GM12878 (cell line): Measurements from ENCODE around the gene F2RL3.

Experiments
- BRCA1 ChIP-seq: IDR thresholded peaks from 2 replicates; pipeline ENCODE4 v1.6.1; 2011; ENCODE audit warnings: low read depth, low read length, improper control_type of control experiment
- CEBPB ChIP-seq, 2 experiments: fragments of 150-350 bp in 1 of 2; IDR thresholded peaks; 2 replicates each; pipeline ENCODE4 v1.6.1; 2012 to 2014; ENCODE audit warnings: low read depth in 2 of 2, low read length in 2 of 2, borderline replicate concordance in 1 of 2, inconsistent platforms in 1 of 2
- CHD2 ChIP-seq: IDR thresholded peaks from 2 replicates; pipeline ENCODE4 v1.6.1; 2011; ENCODE audit warnings: low read depth, low read length, improper control_type of control experiment, borderline replicate concordance
- EGR1 ChIP-seq, 2 experiments: IDR thresholded peaks; 1 replicate in 1 of 2; 2 replicates in 1 of 2; pipeline ENCODE4 v1.6.1; 2011 to 2012; ENCODE audit warnings: low read depth in 2 of 2, low read length in 2 of 2, borderline replicate concordance in 1 of 2, mild to moderate bottlenecking in 1 of 2, moderate library complexity in 1 of 2
- HDAC6 ChIP-seq: fragments of 200-600 bp; sonication (generic); IDR thresholded peaks from one replicate; pipeline ENCODE4 v1.8.0; 2017; ENCODE audit warnings: antibody characterized with exemption; ENCODE audit not compliant: unreplicated experiment
- MXI1 ChIP-seq: fragments of 150-350 bp; IDR thresholded peaks from 2 replicates; pipeline ENCODE4 v1.6.1; 2011; ENCODE audit warnings: low read depth, mild to moderate bottlenecking, inconsistent platforms, low read length, improper control_type of control experiment
- RFX5 ChIP-seq: IDR thresholded peaks from 2 replicates; pipeline ENCODE4 v1.6.1; 2011; ENCODE audit warnings: low read depth, low read length, improper control_type of control experiment
- TCF12 ChIP-seq: IDR thresholded peaks from 2 replicates; pipeline ENCODE4 v1.6.1; 2011; ENCODE audit warnings: low read depth, mild to moderate bottlenecking, low read length
- ZNF24 ChIP-seq: fragments of 450-650 bp; IDR thresholded peaks from 2 replicates; pipeline ENCODE4 v1.6.1; 2017; ENCODE audit warnings: antibody characterized with exemption, mild to moderate bottlenecking
- TF ChIP-seq, protein P1 (sequence below), 3 experiments: IDR thresholded peaks in 2 of 3; conservative IDR thresholded peaks in 1 of 3; 2 replicates each; pipeline ENCODE4 v1.5.1; 2011; ENCODE audit warnings: low read depth in 3 of 3, low read length in 3 of 3, mild to moderate bottlenecking in 3 of 3, control low read depth in 2 of 3, moderate library complexity in 2 of 3, inconsistent platforms in 1 of 3, mixed read lengths in 1 of 3; ENCODE audit not compliant: control insufficient read depth in 2 of 3, insufficient read depth in 1 of 3; ENCODE audit errors: extremely low read depth in 1 of 3

DNA sequence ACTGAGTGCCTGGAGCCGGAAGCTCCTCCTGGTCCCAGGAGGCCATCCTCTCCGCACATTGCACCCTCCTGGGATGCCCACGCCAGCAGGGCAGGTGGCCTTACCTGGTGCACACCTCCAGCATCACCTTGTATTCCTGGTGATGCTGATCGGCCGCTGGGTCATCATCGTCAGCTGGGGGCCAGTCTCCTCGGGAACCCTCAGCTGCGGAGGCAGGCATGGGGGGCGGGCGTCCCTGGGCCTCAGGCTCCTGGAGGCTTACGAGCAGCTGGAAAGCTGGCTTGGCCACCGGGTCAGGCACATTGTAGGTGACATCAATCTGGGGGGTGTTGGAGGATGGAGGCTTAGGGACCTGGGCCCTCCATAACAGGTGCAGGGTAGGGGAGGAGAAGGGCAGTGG, 13.7 kb downstream of the F2RL3 start:
- TF ChIP-seq, protein P1, sequence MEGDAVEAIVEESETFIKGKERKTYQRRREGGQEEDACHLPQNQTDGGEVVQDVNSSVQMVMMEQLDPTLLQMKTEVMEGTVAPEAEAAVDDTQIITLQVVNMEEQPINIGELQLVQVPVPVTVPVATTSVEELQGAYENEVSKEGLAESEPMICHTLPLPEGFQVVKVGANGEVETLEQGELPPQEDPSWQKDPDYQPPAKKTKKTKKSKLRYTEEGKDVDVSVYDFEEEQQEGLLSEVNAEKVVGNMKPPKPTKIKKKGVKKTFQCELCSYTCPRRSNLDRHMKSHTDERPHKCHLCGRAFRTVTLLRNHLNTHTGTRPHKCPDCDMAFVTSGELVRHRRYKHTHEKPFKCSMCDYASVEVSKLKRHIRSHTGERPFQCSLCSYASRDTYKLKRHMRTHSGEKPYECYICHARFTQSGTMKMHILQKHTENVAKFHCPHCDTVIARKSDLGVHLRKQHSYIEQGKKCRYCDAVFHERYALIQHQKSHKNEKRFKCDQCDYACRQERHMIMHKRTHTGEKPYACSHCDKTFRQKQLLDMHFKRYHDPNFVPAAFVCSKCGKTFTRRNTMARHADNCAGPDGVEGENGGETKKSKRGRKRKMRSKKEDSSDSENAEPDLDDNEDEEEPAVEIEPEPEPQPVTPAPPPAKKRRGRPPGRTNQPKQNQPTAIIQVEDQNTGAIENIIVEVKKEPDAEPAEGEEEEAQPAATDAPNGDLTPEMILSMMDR (IDR thresholded peaks at IDR 0.05 in 2 of 3, conservative IDR thresholded peaks at IDR 0.05 in 1 of 3; ENCODE audit: control insufficient read depth in 2 of 3, extremely low read depth in 1 of 3, insufficient read depth in 1 of 3, low read depth in 3 of 3, low read length in 3 of 3), result no peak
- TF ChIP-seq RFX5, result no peak
- TF ChIP-seq TCF12, result no peak
- TF ChIP-seq ZNF24, result no peak
- TF ChIP-seq HDAC6, result no peak
- no peak for TF ChIP-seq MXI1
- TF ChIP-seq BRCA1, result no peak
- no peak for TF ChIP-seq CEBPB (IDR thresholded peaks at IDR 0.05; ENCODE audit: borderline replicate concordance in 1 of 2, low read depth in 2 of 2, low read length in 2 of 2)
- TF ChIP-seq CHD2, result no peak
- no peak for TF ChIP-seq EGR1 (IDR thresholded peaks at IDR 0.05; ENCODE audit: borderline replicate concordance in 1 of 2, low read depth in 2 of 2, low read length in 2 of 2)
